Glomerular visceral epithelial cell (primary cell): Measurements from ENCODE around the gene DBN1.

Experiments used
- DNase-seq: peaks from one replicate; pipeline ENCODE4 v3.0.0-alpha.2; 2016; ENCODE audit errors: extremely low spot score

DBN1 gene

GRCh38 chr5:177472460-177473442 is 683 bp downstream of the DBN1 start:
- peak; percentile 68 for DNase-seq

- no peak for DNase-seq
These were observed 1.7 kb downstream of the DBN1 start for GRCh38 chr5:177471610-177472356.

DNA sequence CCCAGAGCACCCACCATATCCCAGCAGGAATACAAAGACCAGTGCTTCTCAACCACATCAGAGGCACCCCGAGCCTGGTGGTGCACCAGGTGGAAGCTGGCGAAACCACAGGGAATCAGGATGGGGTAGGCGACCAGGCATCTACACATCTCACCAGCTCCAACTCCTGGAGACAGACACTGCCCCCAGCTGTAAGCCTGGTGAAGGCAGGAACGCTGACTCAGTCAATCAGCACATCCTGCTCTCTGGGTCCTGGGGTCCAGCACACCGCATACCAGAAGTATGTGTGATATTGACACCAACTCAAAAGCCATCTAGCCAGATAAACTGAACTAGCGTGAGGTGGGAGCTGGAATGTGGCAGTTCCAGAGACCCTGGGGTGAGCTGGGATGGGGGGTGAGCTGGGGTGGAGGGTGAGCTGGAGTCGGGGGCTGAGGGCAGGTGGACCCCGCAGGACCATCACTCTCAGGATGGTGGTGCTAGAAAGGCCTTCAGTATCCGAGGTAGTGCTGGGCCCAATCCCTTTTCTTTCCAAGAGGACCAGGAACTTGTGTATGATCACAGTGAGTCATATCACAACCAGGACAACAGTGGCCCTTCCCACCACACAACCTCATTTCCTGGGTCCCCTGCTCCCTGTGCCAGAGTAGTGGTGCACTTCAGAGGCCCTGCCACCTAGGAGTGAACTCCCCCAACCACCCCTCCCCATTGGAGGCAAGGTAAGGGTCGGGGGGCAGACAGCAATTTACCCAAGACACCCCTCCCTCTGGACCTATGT is 2.5 kb downstream of the DBN1 start:
- DNase-seq, result no peak

GRCh38 chr5:177469750-177470525 is 3.5 kb downstream of the DBN1 start:
- DNase-seq, result no peak

GRCh38 chr5:177468685-177469628 is 4.5 kb downstream of the DBN1 start:
- DNase-seq, result no peak

DNA sequence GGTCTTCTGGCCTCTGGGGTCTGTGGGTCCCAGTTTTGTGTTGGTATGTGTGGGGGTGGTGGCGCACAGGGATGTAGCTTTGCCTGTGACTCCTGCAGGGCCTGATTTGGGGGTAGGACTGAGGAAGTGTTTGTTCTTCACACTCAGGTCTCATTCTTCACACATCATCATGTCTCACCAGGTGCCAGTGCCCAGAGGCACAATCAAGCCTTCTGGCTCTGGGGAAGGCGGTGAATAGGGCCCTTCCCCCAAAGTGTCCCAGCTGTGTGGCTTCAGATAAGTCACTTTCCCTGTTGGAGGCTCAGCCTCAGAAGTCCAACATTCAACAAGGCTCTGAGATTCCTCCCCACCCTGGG is 5.1 kb downstream of the DBN1 start:
- DNase-seq, result no peak

- no peak for DNase-seq
These were observed 6.0 kb downstream of the DBN1 start for GRCh38 chr5:177467436-177467835.

DNA sequence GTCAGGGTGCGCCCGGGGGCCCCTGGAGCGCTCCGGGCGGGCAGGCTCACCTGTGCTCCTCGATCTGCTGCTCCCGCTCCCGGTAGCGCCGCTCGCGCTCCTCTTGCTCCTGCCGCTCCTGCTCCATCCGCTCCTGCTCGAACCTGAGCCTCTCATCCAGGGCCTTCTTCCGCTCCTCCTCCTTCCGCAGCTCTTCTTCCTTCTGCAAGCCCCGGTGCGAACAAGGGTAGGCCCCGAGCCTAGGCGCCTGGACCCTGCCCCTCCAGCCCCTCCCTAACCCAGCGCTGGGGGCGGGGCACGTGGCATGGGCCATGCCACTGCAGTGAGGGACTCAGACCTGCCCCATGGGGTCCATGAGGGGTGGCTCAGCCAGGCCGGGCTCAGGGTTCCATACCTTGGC is 6.6 kb downstream of the DBN1 start:
- DNase-seq, result no peak

DNA sequence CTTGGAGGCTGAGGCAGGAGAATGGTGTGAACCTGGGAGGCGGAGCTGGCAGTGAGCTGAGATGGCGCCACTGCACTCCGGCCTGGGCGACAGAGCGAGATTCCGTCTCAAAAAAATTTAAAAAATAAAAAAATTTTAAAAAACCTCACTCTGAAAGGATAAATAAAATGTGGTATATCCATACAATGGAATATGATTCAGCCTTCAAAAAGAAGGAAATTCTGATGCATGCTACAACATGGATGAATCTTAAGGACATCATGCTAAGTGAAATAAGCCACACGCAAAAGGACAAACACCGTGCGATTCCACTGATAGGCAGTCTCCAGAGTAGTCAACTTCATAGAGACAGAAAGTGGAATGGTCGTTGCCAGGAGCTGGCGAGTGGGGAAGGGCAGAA is 8.4 kb downstream of the DBN1 start:
- DNase-seq, result no peak

DNA sequence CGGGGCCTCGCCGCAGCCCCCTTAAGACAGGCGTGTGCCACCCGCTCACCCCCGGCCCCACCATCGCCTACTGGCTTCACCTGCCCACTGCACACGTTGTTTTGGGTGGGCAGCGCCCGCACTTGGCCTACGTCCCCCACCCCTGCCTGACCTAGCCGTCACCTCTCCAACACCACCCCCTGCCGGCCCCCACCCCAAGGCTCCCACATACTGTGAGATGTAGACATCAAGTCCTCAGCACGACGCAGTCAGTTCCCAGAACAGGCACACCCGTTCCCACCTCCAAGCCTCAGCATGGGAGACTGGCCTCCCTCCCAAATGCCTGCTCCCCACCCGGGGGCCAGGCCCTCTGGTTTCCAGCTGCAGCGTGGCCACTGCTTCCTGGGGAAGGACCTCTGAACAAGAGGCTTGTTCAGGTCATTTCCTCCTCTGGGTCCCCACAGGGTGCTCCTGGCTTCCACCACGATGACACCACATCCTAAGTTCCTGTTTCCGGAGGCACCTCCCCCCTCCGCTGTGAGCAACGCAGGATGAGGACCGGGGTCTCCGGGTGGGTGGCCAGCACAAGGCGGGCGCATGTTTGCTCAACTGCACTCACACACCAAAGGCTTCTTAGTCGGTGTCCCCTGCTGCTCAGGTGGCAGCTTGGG is 11.3 kb downstream of the DBN1 start:
- no peak for DNase-seq

DNA sequence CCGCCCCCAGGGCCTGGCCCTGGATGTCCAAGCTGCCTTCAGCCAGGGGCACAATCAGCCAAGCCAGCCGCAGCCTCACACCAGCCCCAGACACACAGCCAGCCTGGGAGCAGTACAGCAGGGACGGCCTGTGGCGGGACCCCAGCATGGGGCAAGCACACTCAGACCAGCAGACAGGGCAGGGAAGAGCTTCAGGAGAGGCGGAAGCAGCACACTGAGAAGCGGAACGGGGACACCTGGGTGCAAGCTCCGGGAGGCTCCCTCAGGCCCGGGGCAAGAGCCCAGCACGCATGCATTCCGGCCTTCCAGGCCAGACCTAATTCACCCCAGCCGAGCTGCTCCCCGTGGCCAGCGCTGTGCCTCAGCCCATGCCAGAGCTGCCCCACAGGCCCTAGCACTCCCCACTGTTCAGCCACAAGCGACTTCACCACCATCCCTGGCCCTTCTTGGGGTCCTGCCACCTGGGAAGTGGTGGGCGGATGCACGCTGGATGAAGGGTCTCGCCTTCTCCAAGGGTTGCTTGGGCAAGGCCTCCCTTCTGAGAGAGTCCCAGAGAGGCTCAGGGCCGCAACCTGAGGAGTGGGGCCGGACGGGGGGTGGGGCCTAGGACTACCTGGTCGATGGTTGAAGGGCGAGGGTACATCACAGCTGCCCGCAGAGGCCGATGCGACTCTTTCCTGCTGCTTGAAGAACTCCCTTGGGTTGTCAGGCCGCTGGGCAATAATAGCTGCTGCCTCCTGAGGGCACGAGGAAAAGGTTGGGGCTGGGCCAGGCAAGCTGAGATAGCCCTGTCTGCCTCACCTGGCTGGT is 13.4 kb downstream of the DBN1 start:
- no peak for DNase-seq

- DNase-seq, result no peak
These were observed 14.1 kb downstream of the DBN1 start for GRCh38 chr5:177459357-177459756.

- peak; percentile 55 for DNase-seq
These were observed 14.5 kb downstream of the DBN1 start for GRCh38 chr5:177458912-177459350.

GRCh38 chr5:177457852-177458681 is 15.4 kb downstream of the DBN1 start:
- DNase-seq, result no peak

DNA sequence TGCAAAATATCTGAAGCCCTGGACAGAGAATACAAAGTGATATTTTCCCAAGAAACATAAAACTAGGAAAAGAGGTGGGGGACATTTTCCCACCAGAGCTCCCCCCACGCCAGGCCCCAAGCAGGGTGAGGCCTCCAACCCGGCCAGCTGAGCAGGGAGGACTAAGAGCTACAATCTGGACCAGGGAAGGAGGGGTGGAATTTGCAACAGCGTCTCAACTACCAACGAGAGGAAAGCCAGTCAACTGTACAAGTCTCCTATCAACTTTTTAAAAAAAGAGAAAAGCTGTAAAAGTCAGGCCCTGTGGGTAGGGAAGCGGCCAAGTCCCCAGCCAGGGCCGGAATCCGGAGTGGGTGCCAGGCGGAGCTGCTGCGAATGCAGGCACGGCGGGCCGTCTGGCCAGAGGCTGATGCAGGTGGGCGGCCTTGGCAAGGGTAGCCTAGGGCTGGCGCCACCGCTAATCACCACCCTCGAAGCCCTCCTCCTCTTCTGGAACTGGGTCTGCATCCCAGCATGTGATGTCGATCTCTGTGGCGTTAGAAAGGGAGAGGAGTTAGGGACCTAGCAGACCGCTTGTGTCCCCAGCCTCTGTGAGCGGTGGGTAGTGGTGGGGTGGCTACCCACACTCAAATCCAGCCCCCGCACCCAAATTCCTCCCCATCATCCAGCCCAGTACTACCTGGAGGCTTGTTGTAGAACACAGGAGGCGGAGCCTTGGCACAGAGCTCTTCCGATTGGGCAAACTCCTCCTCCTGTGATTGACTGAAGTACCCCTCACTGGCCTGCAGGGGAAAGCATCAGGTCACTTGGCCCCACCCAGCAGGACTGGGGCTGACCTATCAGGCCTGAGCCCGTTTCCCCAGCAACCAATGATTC is 16.2 kb downstream of the DBN1 start:
- peak; percentile 98 for DNase-seq

DNA sequence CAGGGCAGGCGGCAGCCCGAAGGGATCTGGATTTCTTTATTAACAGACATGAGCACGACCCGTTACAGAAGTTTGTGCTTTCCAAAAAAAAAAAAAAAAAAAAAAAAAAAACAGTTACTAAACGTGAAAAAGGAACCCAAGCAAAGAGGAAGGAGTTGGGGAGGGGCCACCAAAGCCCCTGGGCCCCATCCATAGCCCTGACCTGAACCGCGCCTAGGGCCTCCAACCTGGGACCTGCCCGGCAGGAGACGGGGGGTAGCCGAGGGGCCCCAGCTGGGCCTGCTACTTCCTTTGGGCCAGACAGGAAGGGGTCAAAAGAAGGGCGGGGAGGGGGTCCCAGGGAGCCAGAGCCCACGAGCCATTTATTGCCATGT is 16.9 kb downstream of the DBN1 start:
- DNase-seq, result no peak
